Measurements from ENCODE around the gene KRT26. TPM values are rescaled to one million over a fixed set of nuclear protein-coding genes. Genes with fewer than 3 reads are reported as not detected.

Gene KRT26
- total RNA-seq, 1 donor from 2014 or later: not detected

DNA sequence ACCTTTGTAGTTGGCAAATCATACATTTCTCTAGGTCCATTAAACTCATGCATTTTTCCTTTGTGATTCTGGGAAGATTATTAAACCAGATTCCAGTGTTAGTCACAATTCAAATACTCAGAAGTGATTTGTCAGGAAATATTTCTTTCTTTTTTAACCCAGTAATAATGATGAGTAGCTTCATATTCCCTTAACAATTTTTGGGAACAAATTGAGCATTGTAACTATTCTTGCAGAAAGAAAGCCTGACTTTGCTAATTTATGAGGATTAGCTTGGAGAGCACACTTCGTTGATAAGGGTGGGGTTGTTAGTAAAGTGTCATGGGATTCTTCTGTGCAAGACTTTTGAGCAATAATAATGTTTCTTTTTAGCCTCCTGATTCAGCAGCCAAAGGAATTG lies 49.8 kb downstream of the KRT26 start:
- Mint-ChIP-seq H3K36me3 (ENCODE audit: unreplicated experiment) (no peaks in the 10 kb centered on the region), H3K4me1 (ENCODE audit: low read depth, unreplicated experiment) (no peaks in the 10 kb centered on the region), H3K27ac (ENCODE audit: unreplicated experiment) (no peak overlapping the region), H3K9me3 (ENCODE audit: unreplicated experiment) (no peaks in the 10 kb centered on the region), H3K27me3 (ENCODE audit: unreplicated experiment) (no peaks in the 10 kb centered on the region), H3K4me3 (ENCODE audit: unreplicated experiment) (no peak overlapping the region)
- TF ChIP-seq, protein P1, sequence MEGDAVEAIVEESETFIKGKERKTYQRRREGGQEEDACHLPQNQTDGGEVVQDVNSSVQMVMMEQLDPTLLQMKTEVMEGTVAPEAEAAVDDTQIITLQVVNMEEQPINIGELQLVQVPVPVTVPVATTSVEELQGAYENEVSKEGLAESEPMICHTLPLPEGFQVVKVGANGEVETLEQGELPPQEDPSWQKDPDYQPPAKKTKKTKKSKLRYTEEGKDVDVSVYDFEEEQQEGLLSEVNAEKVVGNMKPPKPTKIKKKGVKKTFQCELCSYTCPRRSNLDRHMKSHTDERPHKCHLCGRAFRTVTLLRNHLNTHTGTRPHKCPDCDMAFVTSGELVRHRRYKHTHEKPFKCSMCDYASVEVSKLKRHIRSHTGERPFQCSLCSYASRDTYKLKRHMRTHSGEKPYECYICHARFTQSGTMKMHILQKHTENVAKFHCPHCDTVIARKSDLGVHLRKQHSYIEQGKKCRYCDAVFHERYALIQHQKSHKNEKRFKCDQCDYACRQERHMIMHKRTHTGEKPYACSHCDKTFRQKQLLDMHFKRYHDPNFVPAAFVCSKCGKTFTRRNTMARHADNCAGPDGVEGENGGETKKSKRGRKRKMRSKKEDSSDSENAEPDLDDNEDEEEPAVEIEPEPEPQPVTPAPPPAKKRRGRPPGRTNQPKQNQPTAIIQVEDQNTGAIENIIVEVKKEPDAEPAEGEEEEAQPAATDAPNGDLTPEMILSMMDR (IDR thresholded peaks at IDR 0.05; ENCODE audit: partially characterized antibody, unreplicated experiment): no peak
- DNase-seq: no peak

GRCh38 chr17:40720899-40721298 lies 51.1 kb downstream of the KRT26 start:
- TF ChIP-seq, protein P1 (IDR thresholded peaks at IDR 0.05; ENCODE audit: partially characterized antibody, unreplicated experiment): no peak
- H3K27me3 Mint-ChIP-seq (ENCODE audit: unreplicated experiment): no peaks in the 10 kb centered on the region
- H3K27ac Mint-ChIP-seq (ENCODE audit: unreplicated experiment): no peak overlapping the region
- H3K4me3 Mint-ChIP-seq (ENCODE audit: unreplicated experiment): no peak overlapping the region
- no peaks in the 10 kb centered on the region for H3K36me3 Mint-ChIP-seq (ENCODE audit: unreplicated experiment)
- DNase-seq: no peak
- H3K9me3 Mint-ChIP-seq (ENCODE audit: unreplicated experiment): no peaks in the 10 kb centered on the region
- H3K4me1 Mint-ChIP-seq (ENCODE audit: low read depth, unreplicated experiment): no peaks in the 10 kb centered on the region

GRCh38 chr17:40718930-40719329 lies 53.1 kb downstream of the KRT26 start:
- no peaks in the 10 kb centered on the region for H3K4me1 Mint-ChIP-seq (ENCODE audit: low read depth, unreplicated experiment)
- no peak for DNase-seq
- no peaks in the 10 kb centered on the region for H3K27me3 Mint-ChIP-seq (ENCODE audit: unreplicated experiment)
- no peak overlapping the region for H3K27ac Mint-ChIP-seq (ENCODE audit: unreplicated experiment)
- H3K9me3 Mint-ChIP-seq (ENCODE audit: unreplicated experiment): no peaks in the 10 kb centered on the region
- TF ChIP-seq, protein P1 (IDR thresholded peaks at IDR 0.05; ENCODE audit: partially characterized antibody, unreplicated experiment): no peak
- H3K36me3 Mint-ChIP-seq (ENCODE audit: unreplicated experiment): no peaks in the 10 kb centered on the region
- H3K4me3 Mint-ChIP-seq (ENCODE audit: unreplicated experiment): no peak overlapping the region

DNA sequence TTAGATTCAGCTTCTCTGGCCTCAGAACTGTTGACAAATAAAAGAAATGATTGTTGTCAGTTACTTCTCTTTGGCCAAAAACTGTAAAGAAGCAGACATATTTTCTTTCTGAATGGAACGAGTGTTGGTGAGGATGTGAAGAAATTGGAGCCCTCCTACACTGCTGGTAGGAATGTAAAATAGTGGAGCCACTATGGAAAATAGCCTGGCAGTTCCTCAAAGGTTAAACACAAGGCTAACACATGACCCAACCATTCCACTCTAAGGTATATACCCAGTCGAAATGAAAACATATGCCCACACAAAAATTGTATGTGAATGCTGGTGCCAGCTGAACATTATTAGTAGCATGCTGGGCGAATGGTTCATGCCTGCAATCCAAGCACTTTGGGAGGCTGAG lies 54.2 kb downstream of the KRT26 start:
- H3K4me3 Mint-ChIP-seq (ENCODE audit: unreplicated experiment): no peak overlapping the region
- no peaks in the 10 kb centered on the region for H3K9me3 Mint-ChIP-seq (ENCODE audit: unreplicated experiment)
- no peaks in the 10 kb centered on the region for H3K27me3 Mint-ChIP-seq (ENCODE audit: unreplicated experiment)
- no peaks in the 10 kb centered on the region for H3K36me3 Mint-ChIP-seq (ENCODE audit: unreplicated experiment)
- TF ChIP-seq, protein P1 (IDR thresholded peaks at IDR 0.05; ENCODE audit: partially characterized antibody, unreplicated experiment): no peak
- no peak for DNase-seq
- no peaks in the 10 kb centered on the region for H3K4me1 Mint-ChIP-seq (ENCODE audit: low read depth, unreplicated experiment)
- no peak overlapping the region for H3K27ac Mint-ChIP-seq (ENCODE audit: unreplicated experiment)

Other genes with a start within 250 kb of the KRT26 start
- not detected for gene CCR7, start 206.7 kb downstream of the KRT26 start, total RNA-seq (ENCODE audit: unreplicated experiment)
- 207 TPM for gene SMARCE1, start 124.4 kb downstream of the KRT26 start, total RNA-seq (ENCODE audit: unreplicated experiment)
- gene KRT222, start 107.0 kb downstream of the KRT26 start, total RNA-seq (ENCODE audit: unreplicated experiment): 1.3 TPM
- gene KRT24, start 68.4 kb downstream of the KRT26 start, total RNA-seq (ENCODE audit: unreplicated experiment): not detected
- not detected for gene KRT25, start 16.9 kb downstream of the KRT26 start, total RNA-seq (ENCODE audit: unreplicated experiment)
- not detected for gene KRT27, start 10.3 kb upstream of the KRT26 start, total RNA-seq (ENCODE audit: unreplicated experiment)
- gene KRT28, start 27.8 kb upstream of the KRT26 start, total RNA-seq (ENCODE audit: unreplicated experiment): not detected
- 27.1 TPM for gene KRT10, start 50.4 kb upstream of the KRT26 start, total RNA-seq (ENCODE audit: unreplicated experiment)
- not detected for gene KRT12, start 95.0 kb upstream of the KRT26 start, total RNA-seq (ENCODE audit: unreplicated experiment)
- not detected for gene KRT20, start 113.0 kb upstream of the KRT26 start, total RNA-seq (ENCODE audit: unreplicated experiment)
- not detected for gene KRT23, start 165.4 kb upstream of the KRT26 start, total RNA-seq (ENCODE audit: unreplicated experiment)
- gene KRT39, start 194.7 kb upstream of the KRT26 start, total RNA-seq (ENCODE audit: unreplicated experiment): not detected
- gene KRT40, start 212.1 kb upstream of the KRT26 start, total RNA-seq (ENCODE audit: unreplicated experiment): not detected
- gene KRTAP3-3, start 222.0 kb upstream of the KRT26 start, total RNA-seq (ENCODE audit: unreplicated experiment): not detected
- not detected for gene KRTAP3-2, start 227.7 kb upstream of the KRT26 start, total RNA-seq (ENCODE audit: unreplicated experiment)
- gene KRTAP3-1, start 236.9 kb upstream of the KRT26 start, total RNA-seq (ENCODE audit: unreplicated experiment): not detected